GM12875 (cell line): ENCODE measurements around the gene ADAMTS6.

Experiments
- H3K4me3 ChIP-seq: one replicate; pipeline ENCODE4 v1.5.1; 2011; ENCODE audit warnings: low read depth, low read length, control low read depth
- CTCF ChIP-seq: IDR thresholded peaks from 2 replicates; pipeline ENCODE4 v1.5.1; 2011; ENCODE audit warnings: low read depth, mild to moderate bottlenecking, control low read depth, inconsistent platforms, low read length, moderate library complexity, borderline replicate concordance; ENCODE audit not compliant: insufficient read depth

Gene ADAMTS6

DNA sequence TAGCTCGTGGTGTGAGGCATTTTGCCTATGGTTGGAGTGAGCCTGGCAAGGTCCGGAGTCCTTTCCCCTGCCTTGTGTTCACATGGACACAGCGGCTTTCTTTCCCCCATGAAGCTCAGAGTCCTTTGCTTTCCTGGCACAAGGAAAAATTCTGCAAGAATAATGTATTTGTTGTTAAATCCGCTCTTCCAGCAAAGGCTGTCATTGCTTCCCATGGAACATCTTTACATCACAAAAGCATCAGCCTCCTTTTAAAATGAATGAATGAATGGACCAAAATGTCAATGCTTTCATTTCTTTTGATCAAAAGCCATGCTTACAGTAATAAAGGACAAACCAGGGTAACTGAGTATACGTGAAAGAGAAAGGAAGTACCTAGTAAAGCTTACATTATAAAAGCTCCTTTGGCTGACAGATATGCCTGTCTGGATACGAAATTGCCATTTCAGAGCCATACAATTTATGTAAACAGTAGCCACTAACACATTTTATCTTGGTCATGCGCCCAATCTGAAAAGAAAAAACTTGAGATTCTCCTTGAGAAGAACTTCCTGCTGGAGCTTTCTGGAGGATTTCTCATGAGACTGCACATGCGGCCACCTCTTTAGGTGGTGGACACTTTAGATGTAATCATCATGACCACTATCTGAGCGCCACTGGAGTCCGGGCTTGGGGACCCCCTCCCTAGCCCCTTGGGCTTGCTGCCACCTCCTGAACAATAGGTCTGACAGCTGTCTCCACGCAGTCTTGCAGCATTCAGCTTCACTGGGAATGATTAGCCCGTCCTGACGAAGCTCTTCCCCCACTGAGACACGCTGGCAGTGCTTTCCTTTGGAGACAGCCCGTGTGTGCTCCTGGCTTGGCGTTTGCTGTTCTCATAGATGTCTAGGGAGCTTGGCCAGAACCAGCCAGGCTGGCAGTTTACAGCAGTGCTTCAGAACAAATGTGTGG, 355.9 kb downstream of the ADAMTS6 start:
- no peak for TF ChIP-seq CTCF

DNA sequence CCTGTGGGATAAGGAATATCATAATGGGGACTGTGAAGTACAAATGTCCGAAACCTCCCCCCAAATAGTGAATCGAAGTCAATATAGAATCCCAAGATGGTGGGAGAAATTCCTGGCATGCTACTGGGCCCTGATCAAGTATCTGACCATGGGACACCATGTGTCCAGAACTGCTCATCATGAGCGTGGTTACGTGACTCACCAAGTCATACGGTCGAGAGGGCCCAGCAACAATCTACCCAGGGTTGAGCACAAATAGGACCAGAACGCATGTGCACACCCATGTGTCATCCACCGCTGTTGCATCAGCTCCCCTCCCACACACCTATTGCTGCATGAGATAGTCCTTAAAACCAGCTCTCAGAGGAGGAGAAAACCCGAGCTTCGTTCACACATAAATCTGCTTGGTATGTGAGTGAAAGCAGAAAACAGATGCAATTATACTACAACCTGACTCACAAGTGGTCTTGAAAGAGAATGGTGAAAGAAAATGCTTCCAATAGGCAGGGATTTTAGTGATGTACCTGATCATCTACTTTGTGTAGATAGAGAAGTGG, 359.8 kb downstream of the ADAMTS6 start:
- TF ChIP-seq CTCF, result no peak
- H3K4me3 ChIP-seq, result no peak overlapping the region

More for the DNA sequence above, 355.9 kb downstream of the ADAMTS6 start:
- H3K4me3 ChIP-seq, result no peak overlapping the region

GRCh38 chr5:65120371-65120967, 361.3 kb downstream of the ADAMTS6 start:
- H3K4me3 ChIP-seq, result no peak overlapping the region
- TF ChIP-seq CTCF, result no peak

- TF ChIP-seq CTCF, result no peak
- no peak overlapping the region for H3K4me3 ChIP-seq
Observed at GRCh38 chr5:65117525-65117924, 364.2 kb downstream of the ADAMTS6 start.

GRCh38 chr5:65113771-65114170, 367.9 kb downstream of the ADAMTS6 start:
- no peak for TF ChIP-seq CTCF
- no peak overlapping the region for H3K4me3 ChIP-seq

- no peak for TF ChIP-seq CTCF
- H3K4me3 ChIP-seq, result no peak overlapping the region
Observed at GRCh38 chr5:65111961-65112658, 369.6 kb downstream of the ADAMTS6 start.
